Esophagus squamous epithelium (tissue), 5 donors: ENCODE measurements around the gene FKBP8. TPM values are rescaled to one million over a fixed set of nuclear protein-coding genes. Genes with fewer than 3 reads are reported as not detected.

Experiments used
- DNase-seq: peaks from one replicate; lab custom pipeline; 2025; lab: John Stamatoyannopoulos, UW
- H3K27ac ChIP-seq, 4 donors: fragments of 200-600 bp; sonication (generic); one replicate each; pipeline ENCODE4 v1.5.1; 2016 to 2019; ENCODE audit warnings: mild to moderate bottlenecking in 1 of 4
- H3K27me3 ChIP-seq, 4 donors: fragments of 200-600 bp; sonication (generic); 1 replicate in 3 of 4; 2 replicates in 1 of 4; pipeline versions ENCODE4 v1.5.1 to v1.6.0; 2017 to 2021; ENCODE audit warnings: antibody characterized with exemption in 1 of 4
- H3K36me3 ChIP-seq, 3 donors: fragments of 200-600 bp; sonication (generic); one replicate each; pipeline ENCODE4 v1.5.1; 2016 to 2019
- H3K4me1 ChIP-seq, 3 donors: fragments of 200-600 bp; sonication (generic); one replicate each; pipeline ENCODE4 v1.5.1; 2017 to 2019
- H3K4me3 ChIP-seq, 4 donors: fragments of 200-600 bp; sonication (generic); 1 replicate in 3 of 4; 2 replicates in 1 of 4; pipeline ENCODE4 v1.5.1; 2016 to 2019; ENCODE audit warnings: mild to moderate bottlenecking in 2 of 4, moderate library complexity in 1 of 4
- H3K9me3 ChIP-seq, 3 donors: fragments of 200-600 bp; sonication (generic); one replicate each; pipeline ENCODE4 v1.5.1; 2016 to 2019
- POLR2A ChIP-seq, 4 donors: fragments of 450-650 bp; IDR thresholded peaks; one replicate each; pipeline ENCODE4 v1.6.1; 2017; ENCODE audit warnings: antibody characterized with exemption in 4 of 4, mild to moderate bottlenecking in 4 of 4, moderate library complexity in 3 of 4
- WGBS, 2 donors: methylation state at CpG; one replicate each; pipeline ENCODE4 v1.1.5; 2018; 5-methylcytosine and 5-hydroxymethylcytosine counted together
- intact Hi-C: fragments of 100-400 bp; cut with DNase I; formaldehyde crosslinking; loops from one replicate; pipeline ENCODE4 v1.15.0; 2022
- total RNA-seq, 4 donors: library from RNA; depleted of rRNA; stranded (reverse); fragments of >200 nt; gene quantifications; one replicate each; pipeline ENCODE4 v1.1.0, GENCODE V29; 2016
- TF ChIP-seq, protein P1 (sequence below), 6 experiments: fragments of 450-650 bp in 4 of 6; fragments of 200-600 bp in 2 of 6; sonication (generic) in 2 of 6; IDR thresholded peaks; one replicate each; pipeline ENCODE4 v1.5.1; 2016 to 2019; ENCODE audit warnings: antibody characterized with exemption in 6 of 6, mild to moderate bottlenecking in 4 of 6, moderate library complexity in 4 of 6
- donor health status: DM: yes; HTN: yes; CAD: no.

Gene FKBP8
- total RNA-seq, 4 donors from 2014 or later, result 132 to 273 (median 247) TPM

DNA sequence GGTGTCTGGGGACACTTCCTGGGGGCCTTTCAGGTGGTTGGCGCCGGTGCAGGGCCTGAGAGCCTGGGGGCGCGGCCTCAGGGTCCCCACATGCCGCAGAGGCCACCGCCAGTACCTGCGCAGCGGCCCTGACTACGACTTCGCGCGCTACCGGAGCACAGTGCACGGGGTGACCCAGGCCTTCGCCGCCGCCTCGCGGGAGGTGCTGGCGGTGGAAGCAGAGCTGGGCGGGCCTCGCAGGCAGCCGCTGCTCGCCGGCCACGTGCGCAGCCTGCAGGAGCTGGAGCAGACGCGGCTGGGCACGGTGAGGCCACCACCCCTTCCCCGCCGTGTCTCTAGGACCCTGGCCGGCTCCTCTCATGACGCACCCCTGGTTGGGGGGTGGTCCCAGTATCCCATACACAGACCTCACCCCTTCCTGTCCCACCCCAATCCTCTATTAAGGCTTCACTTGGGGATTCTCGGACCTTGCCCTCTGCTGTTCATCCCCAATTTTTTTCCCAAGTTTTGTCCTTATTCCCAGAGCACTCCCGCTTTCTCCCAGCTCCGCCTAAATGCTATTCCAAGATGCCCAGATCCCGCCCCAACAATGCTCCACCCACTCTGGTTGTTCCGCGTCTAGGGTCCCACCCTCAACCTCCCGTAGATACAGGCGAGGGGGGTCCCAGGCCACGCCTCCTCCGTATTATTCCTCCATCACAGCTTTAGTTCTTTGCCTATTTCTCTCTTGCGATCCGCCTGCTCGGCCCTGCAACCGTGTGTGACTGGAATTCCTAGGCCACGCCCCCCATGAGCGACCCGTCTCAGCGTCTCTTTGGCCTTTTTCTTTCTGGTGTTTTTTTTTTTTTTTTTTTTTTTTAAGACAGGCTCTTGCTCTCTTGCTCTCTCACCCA is 46.3 kb upstream of the FKBP8 start:
- Histone ChIP-seq H3K9me3 (no peaks in the 10 kb centered on the region), H3K27ac (peak overlapping the region; percentile 85 to 95 (median 90)), H3K4me3 (peak overlapping the region; percentile 62 to 95 (median 84)), H3K4me1 (peaks cover 22 to 46% (median 24%) of the 10 kb centered on the region in 3 donors), H3K36me3 (peaks cover 0 to 20% (median 7%) of the 10 kb centered on the region in 3 donors), H3K27me3 (peaks cover 0 to 2% (median 0%) of the 10 kb centered on the region in 4 donors)
- 12 to 14% methylated on average over 20 to 38 of the region's 52 CpGs for WGBS, 2 donors
- DNase-seq, result no peak
- intact Hi-C loops, result loop anchor here (5.0 to 10.0 kb wide), 2 partner anchors 85 to 258 kb away; no protein-coding TSS in a partner anchor
- TF ChIP-seq POLR2A (IDR thresholded peaks at IDR 0.05), result no peak
- TF ChIP-seq, protein P1, sequence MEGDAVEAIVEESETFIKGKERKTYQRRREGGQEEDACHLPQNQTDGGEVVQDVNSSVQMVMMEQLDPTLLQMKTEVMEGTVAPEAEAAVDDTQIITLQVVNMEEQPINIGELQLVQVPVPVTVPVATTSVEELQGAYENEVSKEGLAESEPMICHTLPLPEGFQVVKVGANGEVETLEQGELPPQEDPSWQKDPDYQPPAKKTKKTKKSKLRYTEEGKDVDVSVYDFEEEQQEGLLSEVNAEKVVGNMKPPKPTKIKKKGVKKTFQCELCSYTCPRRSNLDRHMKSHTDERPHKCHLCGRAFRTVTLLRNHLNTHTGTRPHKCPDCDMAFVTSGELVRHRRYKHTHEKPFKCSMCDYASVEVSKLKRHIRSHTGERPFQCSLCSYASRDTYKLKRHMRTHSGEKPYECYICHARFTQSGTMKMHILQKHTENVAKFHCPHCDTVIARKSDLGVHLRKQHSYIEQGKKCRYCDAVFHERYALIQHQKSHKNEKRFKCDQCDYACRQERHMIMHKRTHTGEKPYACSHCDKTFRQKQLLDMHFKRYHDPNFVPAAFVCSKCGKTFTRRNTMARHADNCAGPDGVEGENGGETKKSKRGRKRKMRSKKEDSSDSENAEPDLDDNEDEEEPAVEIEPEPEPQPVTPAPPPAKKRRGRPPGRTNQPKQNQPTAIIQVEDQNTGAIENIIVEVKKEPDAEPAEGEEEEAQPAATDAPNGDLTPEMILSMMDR (IDR thresholded peaks at IDR 0.05), result peak in 4 of 6 experiments; percentile 13 to 49 (median 35)

DNA sequence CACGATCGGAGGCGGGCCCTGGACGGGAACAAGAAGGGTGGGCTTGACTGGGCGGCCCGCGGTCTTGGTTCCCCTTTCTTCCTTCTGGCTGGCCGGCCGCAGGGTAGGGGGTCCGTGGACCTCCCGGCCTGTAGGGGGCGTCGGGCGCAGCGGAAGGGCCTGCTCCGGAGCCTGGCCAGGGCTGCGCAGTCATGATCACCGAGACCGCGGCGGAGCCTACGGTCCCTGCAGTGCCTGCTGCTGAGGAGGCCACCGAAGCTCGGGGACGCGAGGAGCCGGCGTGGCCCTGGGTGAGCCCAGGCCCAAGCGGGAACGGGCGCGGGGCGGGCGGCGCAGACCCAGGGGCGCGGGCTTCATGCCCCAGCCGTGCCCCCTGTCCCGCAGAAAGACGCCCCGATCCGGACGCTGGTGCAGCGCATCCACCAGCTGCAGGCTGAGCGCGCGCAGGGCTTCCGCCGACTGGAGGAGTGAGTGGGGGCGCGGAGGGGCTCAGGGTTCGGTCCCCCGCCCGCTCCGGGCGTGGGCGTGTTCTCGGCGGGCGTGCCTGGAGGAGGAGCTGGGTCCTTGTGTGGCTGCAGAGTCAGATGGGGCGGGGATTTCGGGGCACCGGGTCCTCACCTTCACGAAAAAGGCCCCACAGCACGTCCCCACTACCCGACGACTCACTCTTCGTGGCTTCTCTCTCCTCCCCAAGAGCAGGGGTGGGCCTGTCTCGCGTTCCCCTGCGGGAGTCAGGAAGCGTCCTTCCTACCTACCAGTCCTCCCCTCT is 45.4 kb upstream of the FKBP8 start, which contains the start of gene REX1BD:
Gene REX1BD (plus strand): TSS at position 188 of the 769 bp plus-strand sequence. CDS start 4 bp downstream, at position 192.
- Histone ChIP-seq H3K4me1 (peaks cover 14 to 37% (median 22%) of the 10 kb centered on the region in 3 donors), H3K27me3 (no peaks in the 10 kb centered on the region), H3K27ac (peak within 1 kb of the TSS; percentile 85 to 95 (median 90)), H3K9me3 (no peaks in the 10 kb centered on the region), H3K4me3 (peak within 1 kb of the TSS; percentile 62 to 95 (median 84)), H3K36me3 (peaks cover 0 to 20% (median 7%) of the 10 kb centered on the region in 3 donors)
- 5% methylated on average over 4 of the region's 72 CpGs; no CpG with 5 or more reads in 1 of the 2 donors for WGBS, 2 donors
- TF ChIP-seq, protein P1 (IDR thresholded peaks at IDR 0.05), result peak; percentile 79 to 92 (median 84)
- peak in 1 of 4 donors; percentile 59 for TF ChIP-seq POLR2A (IDR thresholded peaks at IDR 0.05)
- intact Hi-C loops, result no loop called here
- DNase-seq, result no peak

DNA sequence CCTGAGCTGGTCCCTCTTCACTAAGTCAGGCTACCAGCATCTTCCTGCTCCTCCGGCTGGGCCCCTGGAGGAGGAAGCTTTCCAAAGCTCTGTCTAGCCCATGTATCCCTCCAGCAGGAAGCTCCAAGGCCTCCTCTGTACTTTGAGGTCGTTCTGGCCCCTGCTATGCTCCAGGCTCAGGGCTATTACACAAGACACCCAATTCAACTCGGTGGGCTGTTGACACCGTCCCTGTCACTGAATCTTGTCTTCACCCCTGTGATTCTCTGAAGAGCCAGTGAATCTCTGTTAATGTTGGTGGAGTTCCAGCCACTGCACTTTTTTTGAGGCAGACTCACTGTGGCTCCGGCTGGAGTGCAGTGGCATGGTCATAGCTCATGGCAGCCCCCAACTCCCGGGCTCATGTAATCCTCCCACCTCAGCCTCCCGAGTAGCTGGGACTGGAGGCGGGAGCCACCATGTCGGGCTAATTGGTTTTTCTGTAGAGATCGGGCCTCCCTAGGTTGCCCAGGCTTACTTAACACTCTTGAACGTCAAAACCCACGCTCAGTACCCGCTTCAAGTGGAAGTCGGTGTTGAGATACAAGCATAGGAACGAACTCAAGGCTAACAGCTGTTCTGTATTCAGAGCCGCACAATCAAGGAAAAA is 44.7 kb upstream of the FKBP8 start:
- intact Hi-C loops, result no loop called here
- Histone ChIP-seq H3K4me3 (peak overlapping the region; percentile 62 to 95 (median 84)), H3K27me3 (no peaks in the 10 kb centered on the region), H3K36me3 (peaks cover 0 to 20% (median 7%) of the 10 kb centered on the region in 3 donors), H3K9me3 (no peaks in the 10 kb centered on the region), H3K4me1 (peaks cover 8 to 33% (median 22%) of the 10 kb centered on the region in 3 donors), H3K27ac (peak overlapping the region; percentile 85 to 95 (median 90))
- WGBS, 2 donors, result 16 to 24% methylated on average over 9 to 15 of the region's 16 CpGs
- TF ChIP-seq, protein P1 (IDR thresholded peaks at IDR 0.05), result no peak
- no peak for TF ChIP-seq POLR2A (IDR thresholded peaks at IDR 0.05)
- DNase-seq, result no peak

DNA sequence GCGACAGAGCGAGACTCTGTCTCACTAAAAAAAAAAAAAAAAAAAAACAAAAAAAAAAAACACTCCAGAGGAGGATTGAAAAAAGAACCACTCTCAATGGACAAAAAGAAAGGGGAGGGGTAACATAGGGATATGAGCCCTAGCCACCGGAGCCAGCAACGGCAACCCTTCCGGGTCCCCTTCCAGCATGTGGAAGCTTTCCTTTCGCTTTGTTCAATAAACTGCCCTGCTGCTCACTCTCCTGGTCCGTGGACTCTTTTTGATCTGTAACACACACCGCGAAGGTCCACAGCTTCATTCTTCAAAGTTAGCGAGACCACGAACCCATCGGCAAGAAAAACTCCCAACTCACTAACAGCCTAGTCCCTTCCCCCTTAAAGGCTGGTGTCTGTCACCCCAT is 44.2 kb upstream of the FKBP8 start:
- DNase-seq, result no peak
- H3K36me3 ChIP-seq, result peaks cover 0 to 20% (median 7%) of the 10 kb centered on the region in 3 donors
- H3K27me3 ChIP-seq, result no peaks in the 10 kb centered on the region
- 81 to 93% methylated on average over 10 of the region's 12 CpGs for WGBS, 2 donors
- no peaks in the 10 kb centered on the region for H3K9me3 ChIP-seq
- TF ChIP-seq, protein P1 (IDR thresholded peaks at IDR 0.05), result no peak
- no peak for TF ChIP-seq POLR2A (IDR thresholded peaks at IDR 0.05)
- no peak overlapping the region for H3K4me3 ChIP-seq
- peaks cover 8 to 33% (median 22%) of the 10 kb centered on the region in 3 donors for H3K4me1 ChIP-seq
- intact Hi-C loops, result no loop called here
- H3K27ac ChIP-seq, result peak overlapping the region in 3 of 4 donors; percentile 86 to 95 (median 94)
